HepG2 (cell line): ENCODE results near the gene GPR148. TPM values are rescaled to one million over a fixed set of nuclear protein-coding genes. Genes with fewer than 3 reads are reported as not detected.

Source experiments
- FOXJ3 ChIP-seq: sonication (generic); formaldehyde crosslinking; IDR thresholded peaks from 2 replicates; pipeline ENCODE4 v1.4.0; 2020; ENCODE audit warnings: missing genetic modification reagents, mild to moderate bottlenecking, borderline replicate concordance
- GPN1 ChIP-seq: sonication (generic); formaldehyde crosslinking; IDR thresholded peaks from 2 replicates; pipeline ENCODE4 v1.5.1; 2020; ENCODE audit warnings: missing genetic modification reagents, borderline replicate concordance
- HNF4G ChIP-seq, 2 experiments: sonication (generic) in 1 of 2; formaldehyde crosslinking in 1 of 2; IDR thresholded peaks; 2 replicates each; pipeline versions ENCODE4 v1.4.0 to v1.6.1; 2011 to 2020; ENCODE audit warnings: borderline replicate concordance in 2 of 2, low read depth in 2 of 2, mild to moderate bottlenecking in 2 of 2, low read length in 1 of 2, missing genetic modification reagents in 1 of 2, moderate library complexity in 1 of 2
- HOXA7 ChIP-seq: sonication (generic); formaldehyde crosslinking; IDR thresholded peaks from 2 replicates; pipeline ENCODE4 v1.8.1; 2022; ENCODE audit warnings: mild to moderate bottlenecking, missing genetic modification reagents, moderate library complexity
- JUND ChIP-seq: sonication (generic); formaldehyde crosslinking; IDR thresholded peaks from 2 replicates; pipeline ENCODE4 v1.8.0; 2022; ENCODE audit warnings: mild to moderate bottlenecking, missing genetic modification reagents
- MEF2D ChIP-seq: sonication (generic); formaldehyde crosslinking; IDR thresholded peaks from 2 replicates; pipeline ENCODE4 v1.5.1; 2020; ENCODE audit warnings: mild to moderate bottlenecking, missing genetic modification reagents
- PHB2 ChIP-seq: fragments of 450-650 bp; IDR thresholded peaks from 2 replicates; pipeline ENCODE4 v1.6.1; 2018; ENCODE audit not compliant: partially characterized antibody
- PHF21A ChIP-seq: sonication (generic); formaldehyde crosslinking; IDR thresholded peaks from 2 replicates; pipeline ENCODE4 v1.5.0; 2020; ENCODE audit warnings: mild to moderate bottlenecking, missing genetic modification reagents
- PPARG ChIP-seq: conservative IDR thresholded peaks from 2 replicates; pipeline ENCODE4 v1.6.1; 2016; ENCODE audit warnings: missing biosample characterization, missing genetic modification reagents
- RAD21 ChIP-seq: fragments of 450-650 bp; formaldehyde crosslinking; IDR thresholded peaks from 2 replicates; pipeline ENCODE4 v1.5.0; 2020; ENCODE audit warnings: mild to moderate bottlenecking
- RBFOX2 ChIP-seq: fragments of 200-400 bp; formaldehyde crosslinking; IDR thresholded peaks from 2 replicates; pipeline ENCODE4 v1.6.1; 2017; ENCODE audit warnings: low read depth, mild to moderate bottlenecking, low read length
- ZNF367 ChIP-seq: sonication (generic); formaldehyde crosslinking; IDR thresholded peaks from 2 replicates; pipeline ENCODE4 v1.4.0; 2020; ENCODE audit warnings: missing genetic modification reagents, borderline replicate concordance
- ZNF572 ChIP-seq: sonication (generic); formaldehyde crosslinking; IDR thresholded peaks from 2 replicates; pipeline ENCODE4 v1.5.1; 2020; ENCODE audit warnings: mild to moderate bottlenecking, missing genetic modification reagents
- ZNF577 ChIP-seq: sonication (generic); formaldehyde crosslinking; IDR thresholded peaks from 2 replicates; pipeline ENCODE4 v1.4.0; 2020; ENCODE audit warnings: mild to moderate bottlenecking, low read depth, missing genetic modification reagents, borderline replicate concordance
- polyA plus RNA-seq, 8 experiments: library from polyadenylated mRNA; depleted of rRNA in 3 of 8; stranded (reverse) in 7 of 8; unstranded in 1 of 8; fragments of >200 nt; fragmentation: Illumina TruSeq in 4 of 8; extraction: Trizol in 4 of 8; gene quantifications; 2 replicates each; pipeline versions ENCODE4 v1.2.1 to v1.2.3, GENCODE V29; 2011 to 2016; ENCODE audit warnings: low read depth in 4 of 8, missing spikeins in 1 of 8, mixed read lengths in 1 of 8; ENCODE audit not compliant: insufficient read depth in 1 of 8
- total RNA-seq, 5 experiments: library from RNA; depleted of rRNA; stranded (reverse); fragments of >200 nt; fragmentation: Illumina TruSeq; extraction: Trizol; gene quantifications; 2 replicates each; pipeline ENCODE4 v1.2.3, GENCODE V29; 2016; ENCODE audit warnings: low read depth in 1 of 5
- TF ChIP-seq, protein P1 (sequence below): sonication (generic); formaldehyde crosslinking; IDR thresholded peaks from 2 replicates; pipeline ENCODE4 v1.5.0; 2020; ENCODE audit warnings: mild to moderate bottlenecking, missing genetic modification reagents
- TF ChIP-seq, protein P2 (sequence below): sonication (generic); formaldehyde crosslinking; conservative IDR thresholded peaks from 2 replicates; pipeline ENCODE4 v1.4.0; 2020; ENCODE audit warnings: missing genetic modification reagents
- TF ChIP-seq, protein P3 (sequence below): sonication (generic); formaldehyde crosslinking; IDR thresholded peaks from 2 replicates; pipeline ENCODE4 v1.5.0; 2020; ENCODE audit warnings: mild to moderate bottlenecking, missing genetic modification reagents
- TF ChIP-seq, protein P4 (sequence below): sonication (generic); formaldehyde crosslinking; IDR thresholded peaks from 2 replicates; pipeline ENCODE4 v1.4.0; 2020; ENCODE audit warnings: missing genetic modification reagents

GPR148 gene
- total and polyA plus RNA-seq, 2 of the 13 experiments (the other 11 are each of a cell fraction or from before 2014, with no cell fraction given), result not detected

DNA sequence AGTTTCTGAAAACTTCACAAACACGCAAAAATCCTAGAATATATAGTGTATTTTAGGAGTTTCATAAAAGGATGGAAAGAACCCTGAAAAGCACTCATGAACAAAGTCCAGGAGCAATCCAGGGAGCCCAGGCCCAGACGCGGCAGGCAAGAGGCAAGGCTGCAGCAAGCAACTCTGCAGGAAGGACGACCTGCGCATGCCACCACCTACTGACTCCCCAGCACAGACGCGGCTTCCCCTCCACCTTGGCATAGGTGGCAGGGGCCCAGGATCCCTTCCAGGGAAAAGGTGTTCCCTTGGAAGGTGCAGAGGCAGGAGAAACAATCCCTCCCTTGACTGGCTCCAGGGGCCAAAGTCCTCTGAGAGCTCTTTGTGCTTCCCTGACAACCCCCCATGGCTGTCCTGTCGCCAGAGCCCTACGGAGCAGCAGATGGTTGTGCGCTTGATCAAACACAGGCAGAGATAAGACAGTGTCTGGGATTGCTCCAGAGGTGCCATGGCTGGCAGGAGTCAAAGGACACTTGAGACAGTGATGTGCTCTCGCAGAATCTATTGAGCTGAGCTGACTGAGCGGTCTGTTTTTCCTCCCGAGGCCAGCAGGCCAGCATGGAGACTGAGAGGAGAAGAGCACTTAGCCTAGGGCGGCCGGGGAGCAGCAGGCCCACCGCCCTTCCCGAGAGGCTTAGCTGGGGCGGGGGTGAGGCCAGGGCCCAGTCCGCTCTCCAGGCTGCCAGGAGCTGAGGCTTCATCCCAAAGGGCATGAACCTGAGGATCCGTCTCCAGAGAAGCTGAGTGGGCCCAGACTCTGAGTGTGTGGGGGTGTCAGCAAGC, 15.6 kb downstream of the GPR148 start (continued):
- TF ChIP-seq PPARG (CRISPR knock-in tag) (0 out of 2 replicates have a peak, but pooled peaks have one; percentile 11), ZNF367 (CRISPR knock-in tag) (no peak), HNF4G (IDR thresholded peaks at IDR 0.05; ENCODE audit: borderline replicate concordance, low read depth, low read length) (peak; percentile 94), HNF4G (CRISPR knock-in tag; IDR thresholded peaks at IDR 0.05; ENCODE audit: borderline replicate concordance, low read depth) (peak; percentile 88), PHB2 (no peak), GPN1 (no peak), FOXJ3 (peak; percentile 69; the same call in 1 of the 2 replicates), HOXA7 (CRISPR knock-in tag) (no peak), ZNF572 (CRISPR knock-in tag) (no peak), ZNF577 (CRISPR knock-in tag) (no peak), RBFOX2 (no peak), PHF21A (CRISPR knock-in tag) (peak; percentile 58; the same call in 1 of the 2 replicates), MEF2D (CRISPR knock-in tag) (no peak), RAD21 (CRISPR knock-in tag) (no peak), JUND (CRISPR knock-in tag) (no peak)
- TF ChIP-seq, protein P1, sequence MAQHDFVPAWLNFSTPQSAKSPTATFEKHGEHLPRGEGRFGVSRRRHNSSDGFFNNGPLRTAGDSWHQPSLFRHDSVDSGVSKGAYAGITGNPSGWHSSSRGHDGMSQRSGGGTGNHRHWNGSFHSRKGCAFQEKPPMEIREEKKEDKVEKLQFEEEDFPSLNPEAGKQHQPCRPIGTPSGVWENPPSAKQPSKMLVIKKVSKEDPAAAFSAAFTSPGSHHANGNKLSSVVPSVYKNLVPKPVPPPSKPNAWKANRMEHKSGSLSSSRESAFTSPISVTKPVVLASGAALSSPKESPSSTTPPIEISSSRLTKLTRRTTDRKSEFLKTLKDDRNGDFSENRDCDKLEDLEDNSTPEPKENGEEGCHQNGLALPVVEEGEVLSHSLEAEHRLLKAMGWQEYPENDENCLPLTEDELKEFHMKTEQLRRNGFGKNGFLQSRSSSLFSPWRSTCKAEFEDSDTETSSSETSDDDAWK, result no peak
- TF ChIP-seq, protein P2, sequence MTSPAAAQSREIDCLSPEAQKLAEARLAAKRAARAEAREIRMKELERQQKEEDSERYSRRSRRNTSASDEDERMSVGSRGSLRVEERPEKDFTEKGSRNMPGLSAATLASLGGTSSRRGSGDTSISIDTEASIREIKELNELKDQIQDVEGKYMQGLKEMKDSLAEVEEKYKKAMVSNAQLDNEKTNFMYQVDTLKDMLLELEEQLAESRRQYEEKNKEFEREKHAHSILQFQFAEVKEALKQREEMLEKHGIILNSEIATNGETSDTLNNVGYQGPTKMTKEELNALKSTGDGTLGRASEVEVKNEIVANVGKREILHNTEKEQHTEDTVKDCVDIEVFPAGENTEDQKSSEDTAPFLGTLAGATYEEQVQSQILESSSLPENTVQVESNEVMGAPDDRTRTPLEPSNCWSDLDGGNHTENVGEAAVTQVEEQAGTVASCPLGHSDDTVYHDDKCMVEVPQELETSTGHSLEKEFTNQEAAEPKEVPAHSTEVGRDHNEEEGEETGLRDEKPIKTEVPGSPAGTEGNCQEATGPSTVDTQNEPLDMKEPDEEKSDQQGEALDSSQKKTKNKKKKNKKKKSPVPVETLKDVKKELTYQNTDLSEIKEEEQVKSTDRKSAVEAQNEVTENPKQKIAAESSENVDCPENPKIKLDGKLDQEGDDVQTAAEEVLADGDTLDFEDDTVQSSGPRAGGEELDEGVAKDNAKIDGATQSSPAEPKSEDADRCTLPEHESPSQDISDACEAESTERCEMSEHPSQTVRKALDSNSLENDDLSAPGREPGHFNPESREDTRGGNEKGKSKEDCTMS (CRISPR knock-in tag), result no peak
- TF ChIP-seq, protein P3, sequence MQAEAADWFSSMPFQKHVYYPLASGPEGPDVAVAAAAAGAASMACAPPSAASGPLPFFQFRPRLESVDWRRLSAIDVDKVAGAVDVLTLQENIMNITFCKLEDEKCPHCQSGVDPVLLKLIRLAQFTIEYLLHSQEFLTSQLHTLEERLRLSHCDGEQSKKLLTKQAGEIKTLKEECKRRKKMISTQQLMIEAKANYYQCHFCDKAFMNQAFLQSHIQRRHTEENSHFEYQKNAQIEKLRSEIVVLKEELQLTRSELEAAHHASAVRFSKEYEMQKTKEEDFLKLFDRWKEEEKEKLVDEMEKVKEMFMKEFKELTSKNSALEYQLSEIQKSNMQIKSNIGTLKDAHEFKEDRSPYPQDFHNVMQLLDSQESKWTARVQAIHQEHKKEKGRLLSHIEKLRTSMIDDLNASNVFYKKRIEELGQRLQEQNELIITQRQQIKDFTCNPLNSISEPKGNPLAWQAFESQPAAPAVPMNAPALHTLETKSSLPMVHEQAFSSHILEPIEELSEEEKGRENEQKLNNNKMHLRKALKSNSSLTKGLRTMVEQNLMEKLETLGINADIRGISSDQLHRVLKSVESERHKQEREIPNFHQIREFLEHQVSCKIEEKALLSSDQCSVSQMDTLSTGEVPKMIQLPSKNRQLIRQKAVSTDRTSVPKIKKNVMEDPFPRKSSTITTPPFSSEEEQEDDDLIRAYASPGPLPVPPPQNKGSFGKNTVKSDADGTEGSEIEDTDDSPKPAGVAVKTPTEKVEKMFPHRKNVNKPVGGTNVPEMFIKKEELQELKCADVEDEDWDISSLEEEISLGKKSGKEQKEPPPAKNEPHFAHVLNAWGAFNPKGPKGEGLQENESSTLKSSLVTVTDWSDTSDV (CRISPR knock-in tag), result 0 out of 2 replicates have a peak, but pooled peaks have one; percentile 47
- TF ChIP-seq, protein P4, sequence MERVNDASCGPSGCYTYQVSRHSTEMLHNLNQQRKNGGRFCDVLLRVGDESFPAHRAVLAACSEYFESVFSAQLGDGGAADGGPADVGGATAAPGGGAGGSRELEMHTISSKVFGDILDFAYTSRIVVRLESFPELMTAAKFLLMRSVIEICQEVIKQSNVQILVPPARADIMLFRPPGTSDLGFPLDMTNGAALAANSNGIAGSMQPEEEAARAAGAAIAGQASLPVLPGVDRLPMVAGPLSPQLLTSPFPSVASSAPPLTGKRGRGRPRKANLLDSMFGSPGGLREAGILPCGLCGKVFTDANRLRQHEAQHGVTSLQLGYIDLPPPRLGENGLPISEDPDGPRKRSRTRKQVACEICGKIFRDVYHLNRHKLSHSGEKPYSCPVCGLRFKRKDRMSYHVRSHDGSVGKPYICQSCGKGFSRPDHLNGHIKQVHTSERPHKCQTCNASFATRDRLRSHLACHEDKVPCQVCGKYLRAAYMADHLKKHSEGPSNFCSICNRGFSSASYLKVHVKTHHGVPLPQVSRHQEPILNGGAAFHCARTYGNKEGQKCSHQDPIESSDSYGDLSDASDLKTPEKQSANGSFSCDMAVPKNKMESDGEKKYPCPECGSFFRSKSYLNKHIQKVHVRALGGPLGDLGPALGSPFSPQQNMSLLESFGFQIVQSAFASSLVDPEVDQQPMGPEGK (CRISPR knock-in tag), result peak; percentile 88
